CD4-positive, alpha-beta T cell treated with Interleukin-15 for 4 hours (primary cell): Measurements from ENCODE around the gene F8A1.
"Not testable (repeated sequence)": the region's sequence is repeated elsewhere in the genome, so short reads cannot be mapped to it uniquely, and the experiment has no call there.

Experiments used
- DNase-seq: peaks from one replicate; pipeline ENCODE4 v3.0.0-alpha.2; 2020; ENCODE audit warnings: low spot score

F8A1 gene

DNA sequence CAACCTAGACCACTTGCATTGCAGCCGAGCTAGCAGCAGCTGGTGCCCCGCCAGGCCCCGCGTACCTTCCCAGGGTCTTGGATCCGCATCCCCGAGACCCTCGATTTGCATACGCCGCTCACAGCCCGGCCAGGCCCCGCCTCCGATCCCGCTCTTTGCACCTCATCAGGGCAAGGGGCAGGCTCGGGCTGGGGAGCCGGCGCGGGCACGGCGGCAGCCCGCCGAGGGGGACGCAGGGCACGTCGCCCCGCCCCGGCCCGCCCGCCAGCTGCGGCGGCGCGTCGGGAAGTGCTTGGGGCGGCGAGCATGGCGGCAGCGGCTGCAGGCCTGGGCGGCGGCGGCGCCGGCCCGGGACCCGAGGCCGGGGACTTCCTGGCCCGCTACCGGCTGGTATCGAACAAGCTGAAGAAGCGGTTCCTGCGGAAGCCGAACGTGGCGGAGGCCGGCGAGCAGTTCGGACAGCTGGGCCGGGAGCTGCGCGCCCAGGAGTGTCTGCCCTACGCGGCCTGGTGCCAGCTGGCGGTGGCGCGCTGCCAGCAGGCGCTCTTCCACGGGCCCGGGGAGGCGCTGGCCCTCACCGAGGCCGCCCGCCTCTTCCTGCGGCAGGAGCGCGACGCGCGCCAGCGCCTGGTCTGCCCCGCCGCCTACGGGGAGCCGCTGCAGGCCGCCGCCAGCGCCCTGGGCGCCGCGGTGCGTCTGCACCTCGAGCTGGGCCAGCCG is at the start of gene F8A1:
Gene F8A1, plus strand, starts transcription at position 287 of the 720 bp plus-strand sequence. Its CDS starts 20 bp downstream, at position 307.
- peak; percentile 50 for DNase-seq

DNA sequence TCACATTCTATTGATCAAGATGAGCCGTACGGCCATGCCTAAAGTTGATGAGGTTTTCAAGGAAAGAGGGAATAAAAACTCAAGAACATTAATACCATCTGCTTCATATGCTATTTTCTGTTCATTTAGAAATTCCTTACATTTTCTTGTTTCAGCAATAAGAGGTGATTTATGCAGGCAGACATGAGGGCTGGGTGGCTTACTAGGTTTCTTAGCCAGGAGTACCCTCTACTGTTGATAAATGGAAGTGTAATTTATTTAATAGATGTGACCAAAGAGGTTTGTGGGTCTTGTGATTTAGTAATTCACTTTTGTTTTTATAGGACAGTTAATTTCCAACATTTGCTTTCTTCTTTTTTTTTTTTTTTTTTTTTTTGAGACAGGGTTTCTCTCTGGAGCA is 45.3 kb upstream of the F8A1 start:
- peak; percentile 43 for DNase-seq

DNA sequence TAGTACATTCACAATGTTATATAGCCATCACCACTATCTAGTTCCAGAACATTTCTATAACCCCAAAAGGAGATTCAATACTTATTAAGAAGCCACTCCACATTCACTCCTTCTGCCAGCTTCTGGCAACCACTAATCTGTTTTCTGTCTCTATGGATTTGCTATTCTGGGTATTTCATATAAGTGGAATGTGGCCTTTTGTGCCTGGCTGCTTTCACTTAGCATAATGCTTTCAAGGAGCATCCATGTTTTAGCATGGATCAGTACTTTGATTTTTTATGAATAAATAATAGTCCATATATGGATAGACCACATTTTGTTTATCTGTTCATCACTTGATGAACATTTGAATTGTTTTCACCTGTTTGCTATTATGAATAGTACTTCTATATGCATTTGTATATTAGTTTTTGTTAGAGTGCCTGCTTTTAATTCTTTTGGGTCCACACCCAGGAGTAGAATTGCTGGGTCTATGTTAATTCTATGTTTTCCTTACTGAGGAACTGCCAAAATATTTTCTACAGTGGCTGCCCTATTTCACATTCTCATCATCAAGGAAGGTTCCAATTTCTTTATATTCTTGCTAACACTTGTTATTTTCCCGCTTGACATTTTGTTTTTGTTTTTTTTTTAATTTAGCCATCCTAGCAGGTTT is 35.1 kb upstream of the F8A1 start:
- DNase-seq = no peak

DNA sequence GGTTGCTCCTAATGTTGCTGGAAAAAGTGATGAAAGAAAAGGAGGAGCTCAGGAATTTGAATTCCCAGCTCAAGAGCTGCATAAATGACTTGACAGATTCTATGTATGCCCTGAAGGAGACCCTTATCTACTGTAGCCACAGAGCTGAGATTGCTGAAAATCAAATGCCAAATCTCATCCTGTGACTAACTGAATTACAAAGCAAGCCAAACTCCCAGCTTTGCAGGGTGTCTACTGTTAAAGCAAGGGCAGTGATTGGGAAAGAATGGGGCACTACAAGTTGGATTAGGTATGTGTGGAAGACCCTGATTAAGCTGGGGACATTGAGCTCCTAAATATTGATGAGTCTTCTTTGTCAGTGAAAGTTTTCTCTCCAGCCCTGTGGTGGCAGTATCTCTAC is 30.9 kb upstream of the F8A1 start:
- no peak for DNase-seq

DNA sequence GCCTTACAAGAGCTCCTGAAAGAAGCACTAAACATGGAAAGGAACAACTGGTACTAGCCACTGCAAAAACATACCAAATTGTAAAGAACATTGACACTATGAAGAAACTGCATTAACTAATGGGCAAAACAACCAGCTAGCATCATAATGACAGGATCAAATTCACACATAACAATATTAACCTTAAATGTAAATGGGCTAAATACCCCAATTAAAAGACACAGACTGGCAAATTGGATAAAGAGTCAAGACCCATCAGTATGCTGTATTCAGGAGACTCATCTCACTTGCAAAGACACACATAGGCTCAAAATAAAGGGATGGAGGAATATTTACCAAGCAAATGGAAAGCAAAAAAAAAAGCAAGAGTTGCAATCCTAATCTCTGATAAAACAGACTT is 17.6 kb upstream of the F8A1 start:
- not testable (repeated sequence) for DNase-seq

DNA sequence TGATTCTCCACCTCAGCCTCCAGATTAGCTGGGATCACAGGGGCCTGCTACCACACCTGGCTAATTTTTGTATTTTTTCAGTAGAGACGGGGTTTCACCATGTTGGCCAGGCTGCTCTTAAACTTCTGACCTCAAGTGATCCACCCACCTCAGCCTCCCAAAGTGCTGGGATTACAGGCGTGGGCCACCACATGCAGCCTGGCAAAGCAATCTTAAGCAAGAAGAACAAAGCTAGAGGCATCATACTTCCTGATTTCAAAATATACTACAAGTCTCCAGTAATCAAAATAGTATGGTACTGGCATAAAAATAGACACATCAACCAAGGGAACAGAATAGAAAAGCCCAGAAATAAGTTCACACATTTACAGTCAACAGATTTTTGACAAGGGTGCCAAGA is 12.8 kb upstream of the F8A1 start:
- no peak for DNase-seq

DNA sequence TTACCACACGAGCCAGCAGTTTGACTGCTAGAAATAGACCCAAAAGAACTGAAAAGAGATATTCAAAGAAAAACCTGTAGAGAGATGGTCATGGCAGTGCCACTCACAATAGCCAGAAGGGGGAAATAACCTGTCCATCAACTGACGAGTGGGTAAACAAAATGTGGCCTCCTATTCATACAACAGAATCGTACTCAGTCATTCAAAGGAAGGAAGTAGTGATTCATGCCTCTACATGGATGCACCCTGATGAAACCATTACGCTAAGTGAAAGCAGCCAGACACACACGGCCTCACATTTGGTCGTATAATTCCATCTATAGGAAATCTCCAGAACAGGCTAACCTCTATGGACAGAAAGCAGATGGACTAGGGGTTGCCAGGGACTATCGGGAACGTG is 2.1 kb upstream of the F8A1 start:
- not testable (repeated sequence) for DNase-seq

DNA sequence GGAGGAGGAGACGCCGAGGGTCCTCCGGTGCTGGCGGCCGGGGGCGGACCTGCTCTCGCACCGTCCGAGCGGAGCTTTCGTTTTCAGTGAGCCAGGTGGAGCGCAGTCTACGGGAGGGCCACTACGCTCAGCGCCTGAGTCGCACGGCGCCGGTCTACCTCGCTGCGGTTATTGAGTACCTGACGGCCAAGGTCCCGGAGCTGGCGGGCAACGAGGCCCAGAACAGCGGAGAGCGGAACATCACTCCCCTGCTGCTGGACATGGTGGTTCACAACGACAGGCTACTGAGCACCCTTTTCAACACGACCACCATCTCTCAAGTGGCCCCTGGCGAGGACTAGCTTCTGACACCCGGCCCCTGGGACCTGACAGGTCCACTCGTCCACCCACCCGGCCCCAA is 1.1 kb upstream of the F8A1 start:
- not testable (repeated sequence) for DNase-seq

DNA sequence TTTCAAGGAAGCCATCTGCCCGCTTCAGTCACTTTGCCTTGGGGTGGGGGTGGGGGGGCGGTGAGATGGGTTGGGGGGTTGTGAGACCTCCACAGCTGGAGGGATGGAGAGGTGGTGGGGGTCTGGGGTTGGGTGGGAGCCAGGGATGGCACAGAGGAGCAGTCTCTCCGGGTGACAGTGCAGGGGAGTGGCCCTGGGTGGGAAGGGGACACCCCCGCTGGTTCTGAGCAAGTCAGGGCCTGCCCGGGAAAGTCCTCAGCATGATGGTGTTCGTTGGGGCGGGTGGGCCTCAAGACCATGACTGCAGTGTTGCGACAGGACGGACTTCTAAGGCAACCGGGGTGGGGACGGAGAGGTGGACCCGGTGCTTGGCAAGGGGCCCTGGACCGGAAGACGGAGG is 606 bp upstream of the F8A1 start:
- DNase-seq = not testable (repeated sequence)

DNA sequence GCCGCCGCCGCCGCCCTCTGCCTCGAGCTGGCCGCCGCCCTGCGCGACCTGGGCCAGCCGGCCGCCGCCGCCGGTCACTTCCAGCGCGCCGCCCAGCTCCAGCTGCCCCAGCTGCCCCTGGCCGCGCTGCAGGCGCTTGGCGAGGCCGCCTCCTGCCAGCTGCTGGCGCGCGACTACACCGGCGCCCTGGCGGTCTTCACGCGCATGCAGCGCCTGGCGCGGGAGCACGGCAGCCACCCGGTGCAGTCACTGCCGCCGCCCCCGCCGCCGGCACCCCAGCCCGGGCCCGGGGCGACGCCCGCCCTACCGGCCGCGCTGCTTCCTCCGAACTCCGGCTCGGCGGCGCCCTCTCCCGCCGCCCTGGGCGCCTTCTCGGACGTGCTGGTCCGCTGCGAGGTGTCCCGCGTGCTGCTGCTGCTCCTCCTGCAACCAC is 650 bp downstream of the F8A1 start:
- not testable (repeated sequence) for DNase-seq

DNA sequence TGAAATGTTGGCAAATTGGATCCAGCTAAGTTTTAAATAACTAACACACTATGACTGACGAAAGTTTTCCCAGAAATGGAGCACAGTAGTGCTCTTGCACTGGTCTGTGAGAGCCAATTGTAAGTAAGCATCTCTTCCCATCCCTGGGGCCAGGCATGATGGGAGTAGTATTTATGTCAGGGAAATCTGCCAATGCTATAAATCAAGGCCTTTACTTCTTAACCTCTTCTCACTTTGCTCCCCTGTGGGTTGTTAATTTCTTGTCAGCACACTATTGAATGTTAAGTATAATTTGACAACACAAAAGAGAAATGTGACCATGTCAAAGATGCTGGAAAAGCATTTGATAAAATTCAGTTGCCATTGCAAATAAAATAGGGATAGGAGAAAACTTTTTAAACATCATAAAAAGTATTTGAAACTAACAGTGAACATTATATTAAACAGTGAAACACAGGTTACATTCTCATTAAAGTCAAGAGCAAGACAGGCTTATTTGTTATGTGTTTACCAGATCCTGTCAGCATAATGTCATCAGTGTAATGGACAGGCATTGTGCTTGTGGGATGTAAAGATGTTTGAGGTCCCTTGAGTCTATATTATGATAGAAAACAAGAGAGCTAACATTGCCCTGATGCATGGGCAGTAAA is 5.0 kb downstream of the F8A1 start:
- no peak for DNase-seq

DNA sequence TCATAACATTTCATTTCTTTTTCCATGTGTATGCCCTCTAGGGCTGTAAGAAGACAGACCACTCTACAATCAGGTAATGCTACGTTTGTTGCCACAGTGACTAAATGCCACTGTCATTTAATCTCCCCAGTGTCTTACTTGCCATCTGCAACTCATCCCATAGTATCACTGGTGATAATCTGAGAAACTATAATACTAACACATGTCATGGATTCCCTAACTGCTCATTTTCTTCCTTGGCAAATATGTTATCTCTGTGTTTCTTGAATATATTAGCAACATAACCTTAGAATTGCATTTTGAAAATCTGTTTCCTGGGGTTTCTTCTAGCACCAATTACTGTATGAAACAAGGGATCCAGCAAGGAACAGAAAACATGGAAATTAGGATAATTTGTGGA is 6.1 kb downstream of the F8A1 start:
- DNase-seq = no peak

DNA sequence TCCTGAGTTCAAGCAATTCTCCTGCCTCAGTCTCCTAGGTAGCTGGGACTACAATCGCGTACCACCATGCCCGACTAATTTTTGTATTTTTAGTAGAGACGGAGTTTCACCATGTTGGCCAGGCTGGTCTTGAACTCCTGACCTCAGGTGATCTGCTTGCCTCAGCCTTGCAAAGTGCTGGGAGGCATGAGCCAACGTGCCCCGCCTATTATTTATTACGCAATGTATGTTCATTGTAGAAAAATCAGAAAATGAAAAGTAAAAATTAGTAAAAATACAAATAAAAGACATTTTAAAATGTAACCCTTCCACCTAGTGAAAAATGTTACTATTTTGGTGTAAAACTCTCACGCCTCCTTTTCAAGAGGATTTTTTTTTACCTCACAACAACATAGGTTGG is 14.2 kb downstream of the F8A1 start:
- DNase-seq = no peak

DNA sequence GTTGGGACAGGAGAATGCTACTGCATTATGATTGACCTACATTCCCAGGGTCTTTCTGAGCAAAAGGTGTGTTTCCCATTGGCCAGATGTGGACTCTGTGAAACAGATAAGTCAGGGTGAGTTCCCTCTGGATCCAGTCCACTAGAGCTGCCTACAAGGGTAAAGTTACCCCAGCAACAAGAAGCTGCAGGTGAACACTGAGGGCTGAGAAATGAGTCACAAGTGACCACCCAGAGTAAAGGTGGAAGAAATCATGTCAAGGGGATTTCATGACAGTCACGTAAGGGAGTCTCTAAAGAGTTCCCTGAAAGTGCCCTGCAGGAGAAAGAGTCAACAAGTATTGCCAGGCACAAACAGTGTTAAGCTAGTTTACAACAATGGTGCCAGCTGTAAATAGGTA is 16.3 kb downstream of the F8A1 start:
- DNase-seq = no peak

DNA sequence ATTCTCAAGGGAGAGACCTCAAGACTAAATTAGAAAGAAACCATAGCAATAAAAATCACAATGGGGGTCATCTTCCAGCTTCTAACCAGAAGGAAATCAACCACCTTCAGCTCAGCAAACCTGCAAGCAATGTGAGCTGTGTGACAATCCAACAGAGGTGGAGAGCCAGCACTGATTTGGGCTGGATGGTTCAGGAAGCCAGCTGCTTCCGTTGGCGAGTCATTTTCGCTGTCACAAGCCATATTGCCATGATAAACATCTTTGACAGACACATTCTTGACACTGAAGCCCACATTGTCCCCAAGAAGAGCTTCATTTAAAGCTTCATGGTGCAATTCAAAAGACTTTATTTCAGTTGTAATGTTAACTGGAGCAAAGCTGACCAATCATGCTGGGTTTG is 22.7 kb downstream of the F8A1 start:
- DNase-seq = no peak

DNA sequence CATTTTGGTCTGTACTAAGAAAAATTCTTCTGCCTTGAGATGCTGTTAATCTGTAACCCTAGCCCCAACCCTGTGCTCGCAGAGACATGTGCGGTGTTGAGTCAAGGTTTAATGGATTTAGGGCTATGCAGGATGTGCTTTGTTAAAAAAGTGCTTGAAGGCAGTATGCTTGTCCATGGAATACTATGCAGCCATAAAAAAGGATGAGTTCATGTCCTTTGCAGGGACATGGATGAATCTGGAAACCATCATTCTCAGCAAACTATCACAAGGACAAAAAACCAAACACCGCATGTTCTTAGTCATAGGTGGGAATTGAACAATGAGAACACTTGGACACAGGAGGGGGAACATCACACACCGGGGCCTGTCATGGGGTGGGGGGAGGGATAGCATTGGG is 23.9 kb downstream of the F8A1 start:
- DNase-seq = not testable (repeated sequence)

DNA sequence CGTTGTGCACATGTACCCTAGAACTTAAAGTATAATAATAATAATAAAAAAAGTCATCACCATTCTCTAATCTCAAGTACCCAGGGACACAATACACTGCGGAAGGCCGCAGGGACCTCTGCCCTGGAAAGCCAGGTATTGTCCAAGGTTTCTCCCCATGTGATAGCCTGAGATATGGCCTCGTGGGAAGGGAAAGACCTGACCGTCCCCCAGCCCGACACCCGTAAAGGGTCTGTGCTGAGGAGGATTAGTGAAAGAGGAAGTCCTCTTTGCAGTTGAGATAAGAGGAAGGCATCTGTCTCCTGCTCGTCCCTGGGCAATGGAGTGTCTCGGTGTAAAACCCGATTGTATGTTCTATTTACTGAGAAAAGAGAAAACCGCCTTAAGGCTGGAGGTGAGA is 24.4 kb downstream of the F8A1 start:
- DNase-seq = not testable (repeated sequence)

DNA sequence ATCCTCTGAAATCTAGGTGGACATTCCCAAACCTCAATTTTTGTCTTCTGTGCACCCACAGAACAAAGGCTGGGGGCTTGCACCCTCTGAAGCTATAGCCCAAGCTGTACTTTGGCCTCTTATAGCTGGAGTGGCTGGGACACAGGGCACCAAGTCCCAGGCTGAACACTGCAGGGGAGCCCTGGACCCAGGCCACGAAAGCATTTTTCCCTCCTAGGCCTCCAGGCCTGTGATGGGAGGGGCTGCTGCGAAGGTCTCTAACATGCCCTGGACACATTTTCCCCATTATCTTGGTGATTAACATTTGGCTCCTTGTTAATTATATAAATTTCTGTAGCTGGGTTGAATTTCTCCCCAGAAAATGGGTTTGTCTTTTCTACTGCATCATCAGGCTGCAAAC is 27.9 kb downstream of the F8A1 start:
- DNase-seq = no peak

DNA sequence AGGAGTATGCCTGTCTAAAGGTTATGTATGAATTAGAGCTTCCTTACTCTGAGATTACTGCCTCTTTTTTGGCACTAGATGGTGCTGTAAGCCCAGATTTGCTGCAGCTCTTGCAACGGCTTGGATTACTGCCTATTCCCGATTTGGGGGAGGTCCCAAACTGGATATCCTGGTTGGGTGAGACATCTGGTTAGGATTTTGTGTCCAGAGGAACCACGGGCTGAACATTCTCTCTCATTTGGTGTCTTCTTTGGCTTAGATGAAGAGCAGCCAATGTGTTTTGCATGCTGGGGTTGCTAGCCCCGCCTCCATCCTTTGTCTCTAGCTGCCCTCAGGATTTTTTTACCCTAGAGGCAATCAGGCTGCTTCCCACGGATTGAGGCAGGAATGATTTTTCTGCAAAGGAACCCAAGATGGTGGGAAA is 31.9 kb downstream of the F8A1 start:
- DNase-seq = peak; percentile 25

DNA sequence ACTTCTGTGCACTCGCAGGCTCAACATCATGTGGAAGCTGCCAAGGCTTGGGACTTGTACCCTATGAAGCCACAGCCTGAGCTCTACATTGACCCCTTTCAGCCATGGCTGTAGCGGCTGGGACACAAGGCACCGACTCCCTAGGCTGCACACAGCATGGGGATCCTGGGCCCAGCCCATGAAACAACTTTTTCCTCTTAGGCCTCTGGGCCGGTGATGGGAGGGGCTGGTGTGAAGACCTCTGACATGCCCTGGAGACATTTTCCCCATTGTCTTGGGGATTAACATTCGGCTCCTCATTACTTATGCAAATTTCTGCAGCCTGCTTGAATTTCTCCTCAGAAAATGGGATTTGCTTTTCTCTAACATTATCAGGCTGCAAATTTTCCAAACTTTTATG is 38.6 kb downstream of the F8A1 start:
- DNase-seq = not testable (repeated sequence)
